DND-41 (cell line): ENCODE measurements around the gene GATB.

Source experiments
- ATAC-seq: fragments of 200-7000 bp; cut with Tn5 transposase; 3 replicates; pipeline ENCODE4 v1.9.1; 2021; ENCODE audit warnings: low read depth; ENCODE audit not compliant: insufficient read depth
- DNase-seq: peaks from one replicate; pipeline ENCODE4 v3.0.0-alpha.2; 2020
- H2AFZ ChIP-seq: 2 replicates; pipeline ENCODE4 v1.6.0; 2012; ENCODE audit warnings: low read depth, low read length
- H3K27ac ChIP-seq: 2 replicates; pipeline ENCODE4 v1.5.1; 2012; ENCODE audit warnings: low read length, inconsistent platforms
- H3K27me3 ChIP-seq: fragments of 200-600 bp; sonication (generic); 2 replicates; pipeline ENCODE4 v1.6.0; 2012; ENCODE audit warnings: low read length, mild to moderate bottlenecking, inconsistent platforms; ENCODE audit not compliant: insufficient read depth, poor library complexity
- H3K36me3 ChIP-seq: 2 replicates; pipeline ENCODE4 v1.5.1; 2012; ENCODE audit warnings: low read length, inconsistent platforms; ENCODE audit not compliant: insufficient read depth
- H3K4me1 ChIP-seq: 2 replicates; pipeline ENCODE4 v1.5.1; 2012; ENCODE audit warnings: mild to moderate bottlenecking, low read length; ENCODE audit not compliant: insufficient read depth
- H3K4me2 ChIP-seq: 2 replicates; pipeline ENCODE4 v1.6.0; 2012; ENCODE audit warnings: mild to moderate bottlenecking, moderate library complexity, low read length, inconsistent platforms; ENCODE audit not compliant: insufficient read depth
- H3K4me3 ChIP-seq, 2 experiments: fragments of 200-600 bp in 1 of 2; shearing (Covaris generic) in 1 of 2; 2 replicates each; pipeline ENCODE4 v1.5.1; 2012 to 2016; ENCODE audit warnings: inconsistent platforms in 2 of 2, low read length in 2 of 2, mild to moderate bottlenecking in 2 of 2, low read depth in 1 of 2, moderate library complexity in 1 of 2
- H3K79me2 ChIP-seq: 2 replicates; pipeline ENCODE4 v1.6.0; 2012; ENCODE audit warnings: low read length, inconsistent platforms; ENCODE audit not compliant: insufficient read depth
- H3K9ac ChIP-seq: 2 replicates; pipeline ENCODE4 v1.6.0; 2012; ENCODE audit warnings: low read depth, mild to moderate bottlenecking, inconsistent platforms, low read length, moderate library complexity
- H3K9me3 ChIP-seq: 2 replicates; pipeline ENCODE4 v1.5.1; 2012; ENCODE audit warnings: low read length, moderate library complexity, mild to moderate bottlenecking, inconsistent platforms; ENCODE audit not compliant: insufficient read depth, severe bottlenecking
- H4K20me1 ChIP-seq: 2 replicates; pipeline ENCODE4 v1.6.0; 2012; ENCODE audit warnings: low read length; ENCODE audit not compliant: insufficient read depth
- CTCF ChIP-seq: IDR thresholded peaks from 2 replicates; pipeline ENCODE4 v1.5.1; 2012; ENCODE audit warnings: borderline replicate concordance, low read length, moderate library complexity, mild to moderate bottlenecking; ENCODE audit not compliant: poor library complexity, severe bottlenecking; ENCODE audit errors: extremely low read depth
- EZH2 ChIP-seq: IDR thresholded peaks from 3 replicates; pipeline ENCODE4 v1.6.1; 2012; ENCODE audit warnings: borderline replicate concordance, low read depth, mild to moderate bottlenecking, moderate library complexity, low read length, inconsistent platforms; ENCODE audit not compliant: severe bottlenecking

GATB gene

GRCh38 chr4:151627491-151627890 is 133.3 kb downstream of the GATB start:
- Histone ChIP-seq H3K27ac (no peak overlapping the region), H3K9ac (no peak overlapping the region), H4K20me1 (no peaks in the 10 kb centered on the region), H3K36me3 (no peaks in the 10 kb centered on the region), H3K9me3 (no peaks in the 10 kb centered on the region), H3K4me3 (no peak overlapping the region), H3K4me1 (no peaks in the 10 kb centered on the region), H3K4me2 (no peak overlapping the region), H3K27me3 (no peaks in the 10 kb centered on the region), H3K79me2 (no peaks in the 10 kb centered on the region), H2AFZ (no peak overlapping the region)
- ATAC-seq, result no peak
- DNase-seq, result no peak
- TF ChIP-seq CTCF, result no peak
- no peak for TF ChIP-seq EZH2

GRCh38 chr4:151626751-151627150 is 134.1 kb downstream of the GATB start:
- no peak for ATAC-seq
- Histone ChIP-seq H3K79me2 (no peaks in the 10 kb centered on the region), H3K27ac (no peak overlapping the region), H3K4me2 (no peak overlapping the region), H4K20me1 (no peaks in the 10 kb centered on the region), H3K27me3 (no peaks in the 10 kb centered on the region), H3K9me3 (no peaks in the 10 kb centered on the region), H3K4me3 (no peak overlapping the region), H3K9ac (no peak overlapping the region), H3K36me3 (no peaks in the 10 kb centered on the region), H3K4me1 (no peaks in the 10 kb centered on the region), H2AFZ (no peak overlapping the region)
- no peak for DNase-seq
- TF ChIP-seq CTCF (no peak), EZH2 (no peak)

- H3K4me1 ChIP-seq, result no peaks in the 10 kb centered on the region
- no peak overlapping the region for H3K9ac ChIP-seq
- no peak overlapping the region for H2AFZ ChIP-seq
- no peaks in the 10 kb centered on the region for H3K79me2 ChIP-seq
- no peaks in the 10 kb centered on the region for H3K9me3 ChIP-seq
- no peaks in the 10 kb centered on the region for H3K36me3 ChIP-seq
- no peaks in the 10 kb centered on the region for H4K20me1 ChIP-seq
- ATAC-seq, result no peak
- TF ChIP-seq EZH2 (no peak), CTCF (no peak)
- no peak overlapping the region for H3K4me2 ChIP-seq
- no peaks in the 10 kb centered on the region for H3K27me3 ChIP-seq
- DNase-seq, result no peak
- H3K4me3 ChIP-seq, result no peak overlapping the region
- H3K27ac ChIP-seq, result no peak overlapping the region
These were observed 134.6 kb downstream of the GATB start for GRCh38 chr4:151626228-151626627.
